SU-DHL-6 (cell line): Measurements from ENCODE around the gene BIN1.

Experiments
- EZH2phosphoT487 ChIP-seq: fragments of 200-600 bp; sonication (generic), shearing (Covaris generic); conservative IDR thresholded peaks from 2 replicates; pipeline ENCODE4 v1.6.1; 2018; ENCODE audit warnings: mild to moderate bottlenecking, antibody characterized with exemption, low read length, moderate library complexity, mixed read lengths
- TF ChIP-seq, protein P1 (sequence below): fragments of 200-600 bp; sonication (generic); IDR thresholded peaks from one replicate; pipeline ENCODE4 v1.5.1; 2017; ENCODE audit warnings: antibody characterized with exemption, mild to moderate bottlenecking, low read length, moderate library complexity; ENCODE audit not compliant: insufficient read depth, poor library complexity, severe bottlenecking

DNA sequence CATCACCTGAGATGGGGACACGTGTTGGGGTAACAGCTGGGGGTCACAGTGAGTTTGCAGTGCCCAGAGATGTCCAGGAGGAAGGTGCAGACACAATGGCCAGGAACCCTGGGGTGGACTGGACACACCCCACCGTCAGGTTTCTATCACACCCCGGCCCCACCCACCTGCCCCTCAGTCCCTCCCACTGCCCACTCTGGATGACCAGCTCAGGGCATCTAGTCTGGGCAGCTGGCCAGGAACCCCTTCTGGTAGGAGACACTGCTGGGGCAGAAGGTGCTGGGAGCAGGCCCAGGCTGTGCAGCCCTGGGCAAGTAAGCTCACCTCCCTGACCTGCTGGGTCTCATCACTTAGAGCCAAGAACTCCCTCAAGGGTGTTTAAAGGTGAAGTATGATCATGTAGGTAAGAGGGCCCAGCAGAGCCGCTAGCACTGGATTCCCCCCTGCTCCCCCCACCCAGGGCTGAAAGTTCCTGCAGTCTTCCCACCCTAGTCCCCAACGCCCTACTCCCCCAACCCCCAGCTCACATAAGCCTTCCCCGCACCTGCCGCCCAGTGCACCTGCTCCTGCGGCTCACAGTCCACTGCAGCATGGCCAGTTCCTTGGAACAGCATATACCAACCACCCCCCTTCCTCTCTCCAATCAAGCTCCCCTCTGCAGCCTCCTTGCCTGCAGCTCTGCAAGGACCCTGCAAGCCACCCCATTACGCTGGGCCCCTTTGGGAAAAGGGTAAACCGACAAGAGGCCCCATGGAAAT, 17.3 kb downstream of the BIN1 start:
- TF ChIP-seq, protein P1, sequence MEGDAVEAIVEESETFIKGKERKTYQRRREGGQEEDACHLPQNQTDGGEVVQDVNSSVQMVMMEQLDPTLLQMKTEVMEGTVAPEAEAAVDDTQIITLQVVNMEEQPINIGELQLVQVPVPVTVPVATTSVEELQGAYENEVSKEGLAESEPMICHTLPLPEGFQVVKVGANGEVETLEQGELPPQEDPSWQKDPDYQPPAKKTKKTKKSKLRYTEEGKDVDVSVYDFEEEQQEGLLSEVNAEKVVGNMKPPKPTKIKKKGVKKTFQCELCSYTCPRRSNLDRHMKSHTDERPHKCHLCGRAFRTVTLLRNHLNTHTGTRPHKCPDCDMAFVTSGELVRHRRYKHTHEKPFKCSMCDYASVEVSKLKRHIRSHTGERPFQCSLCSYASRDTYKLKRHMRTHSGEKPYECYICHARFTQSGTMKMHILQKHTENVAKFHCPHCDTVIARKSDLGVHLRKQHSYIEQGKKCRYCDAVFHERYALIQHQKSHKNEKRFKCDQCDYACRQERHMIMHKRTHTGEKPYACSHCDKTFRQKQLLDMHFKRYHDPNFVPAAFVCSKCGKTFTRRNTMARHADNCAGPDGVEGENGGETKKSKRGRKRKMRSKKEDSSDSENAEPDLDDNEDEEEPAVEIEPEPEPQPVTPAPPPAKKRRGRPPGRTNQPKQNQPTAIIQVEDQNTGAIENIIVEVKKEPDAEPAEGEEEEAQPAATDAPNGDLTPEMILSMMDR: no peak
- TF ChIP-seq EZH2phosphoT487: no peak
